ENCODE results near the gene NKTR. TPM values are rescaled to one million over a fixed set of nuclear protein-coding genes. Genes with fewer than 3 reads are reported as not detected.

NKTR gene
- total RNA-seq, 4 donors from 2014 or later: 18.0 to 112 (median 50.7) TPM

DNA sequence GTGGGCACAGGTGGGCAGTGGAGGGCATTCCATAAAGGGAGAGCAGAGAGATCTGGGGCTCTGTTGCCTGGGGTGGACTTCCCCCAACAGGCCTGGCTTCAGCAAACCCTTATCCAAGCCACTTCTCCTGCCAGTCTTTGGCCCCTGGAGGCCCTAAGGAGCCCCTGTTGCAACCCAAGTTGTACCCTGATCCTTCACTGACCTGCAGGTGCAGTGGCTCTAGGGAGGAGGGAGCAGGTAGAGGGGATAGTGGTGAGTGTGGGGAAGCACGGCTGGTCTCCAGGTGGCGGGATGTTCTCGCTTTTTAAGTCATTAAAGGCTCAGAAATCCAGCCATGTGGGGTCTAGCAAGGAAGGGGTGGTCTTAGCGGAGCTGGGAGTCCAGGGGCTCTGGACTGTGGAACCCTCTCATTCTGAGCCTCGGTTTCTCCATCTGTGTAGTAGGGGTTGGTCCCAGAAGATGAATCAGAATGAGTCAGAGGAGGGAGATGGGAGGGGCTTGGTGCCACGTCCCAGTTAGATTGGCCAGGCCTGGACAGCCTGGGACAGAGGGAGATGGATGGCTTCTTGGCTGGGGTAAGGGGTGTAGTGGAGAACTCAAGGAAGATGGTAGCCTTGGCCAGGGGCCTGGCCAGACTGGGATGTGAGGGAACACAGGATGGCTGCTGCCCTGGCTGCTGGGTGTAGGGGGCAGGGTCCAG lies 55.6 kb downstream of the NKTR start:
- Histone ChIP-seq H3K9me3 (no peaks in the 10 kb centered on the region), H3K27me3 (no peaks in the 10 kb centered on the region), H3K27ac (peak overlapping the region; percentile 39 to 96 (median 94)), H3K36me3 (peaks cover 3 to 21% (median 8%) of the 10 kb centered on the region in 3 donors), H3K4me1 (peaks cover 36 to 85% (median 53%) of the 10 kb centered on the region in 3 donors), H3K4me3 (peak overlapping the region in 1 of 4 donors; percentile 80)
- intact Hi-C loops (cut with DNase I): no loop called here
- DNase-seq: no peak
- TF ChIP-seq CTCF (IDR thresholded peaks at IDR 0.05) (no peak), POLR2A (IDR thresholded peaks at IDR 0.05) (no peak)
- WGBS, 2 donors: 57 to 72% methylated on average over 3 to 6 of the region's 6 CpGs

GRCh38 chr3:42656680-42657610 lies 56.5 kb downstream of the NKTR start:
- 49 to 88% methylated on average over 3 to 4 of the region's 9 CpGs for WGBS, 2 donors
- Histone ChIP-seq H3K9me3 (no peaks in the 10 kb centered on the region), H3K27ac (peak overlapping the region in 3 of 4 donors; percentile 94 to 96 (median 94)), H3K4me3 (no peak overlapping the region), H3K4me1 (peaks cover 33 to 77% (median 44%) of the 10 kb centered on the region in 3 donors), H3K27me3 (no peaks in the 10 kb centered on the region), H3K36me3 (peaks cover 3 to 21% (median 8%) of the 10 kb centered on the region in 3 donors)
- intact Hi-C loops (cut with DNase I): no loop called here
- no peak for DNase-seq
- TF ChIP-seq POLR2A (IDR thresholded peaks at IDR 0.05) (no peak), CTCF (IDR thresholded peaks at IDR 0.05) (no peak)

DNA sequence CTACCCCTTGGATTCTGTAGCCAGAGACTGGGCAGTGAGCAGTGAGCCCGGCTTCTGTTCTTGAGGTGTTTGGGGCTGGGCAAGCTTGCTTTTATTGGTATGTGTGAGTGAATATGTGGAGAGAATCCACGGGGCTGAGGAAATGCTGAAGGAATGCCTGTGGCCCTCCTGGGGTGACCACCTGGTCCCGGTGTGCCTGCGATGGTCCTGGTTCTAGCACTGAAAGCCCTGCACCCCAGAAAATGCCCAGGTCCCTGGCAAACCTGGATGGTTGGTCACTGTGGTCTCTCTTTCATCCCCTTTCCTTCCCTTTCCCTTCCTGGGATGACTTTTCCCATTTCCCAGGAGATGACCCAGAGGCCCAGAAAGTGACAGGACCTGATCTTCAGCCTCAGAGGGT lies 57.2 kb downstream of the NKTR start:
- no peak overlapping the region for H3K4me3 ChIP-seq
- peaks cover 25 to 70% (median 37%) of the 10 kb centered on the region in 3 donors for H3K4me1 ChIP-seq
- H3K27ac ChIP-seq: peak overlapping the region in 2 of 4 donors; percentile 9 to 94
- intact Hi-C loops (cut with DNase I): no loop called here
- H3K27me3 ChIP-seq: no peaks in the 10 kb centered on the region
- DNase-seq: no peak
- TF ChIP-seq CTCF (IDR thresholded peaks at IDR 0.05) (no peak), POLR2A (IDR thresholded peaks at IDR 0.05) (no peak)
- peaks cover 3 to 21% (median 8%) of the 10 kb centered on the region in 3 donors for H3K36me3 ChIP-seq
- H3K9me3 ChIP-seq: no peaks in the 10 kb centered on the region
- WGBS, 2 donors: 80 to 83% methylated on average over 1 to 2 of the region's 4 CpGs

DNA sequence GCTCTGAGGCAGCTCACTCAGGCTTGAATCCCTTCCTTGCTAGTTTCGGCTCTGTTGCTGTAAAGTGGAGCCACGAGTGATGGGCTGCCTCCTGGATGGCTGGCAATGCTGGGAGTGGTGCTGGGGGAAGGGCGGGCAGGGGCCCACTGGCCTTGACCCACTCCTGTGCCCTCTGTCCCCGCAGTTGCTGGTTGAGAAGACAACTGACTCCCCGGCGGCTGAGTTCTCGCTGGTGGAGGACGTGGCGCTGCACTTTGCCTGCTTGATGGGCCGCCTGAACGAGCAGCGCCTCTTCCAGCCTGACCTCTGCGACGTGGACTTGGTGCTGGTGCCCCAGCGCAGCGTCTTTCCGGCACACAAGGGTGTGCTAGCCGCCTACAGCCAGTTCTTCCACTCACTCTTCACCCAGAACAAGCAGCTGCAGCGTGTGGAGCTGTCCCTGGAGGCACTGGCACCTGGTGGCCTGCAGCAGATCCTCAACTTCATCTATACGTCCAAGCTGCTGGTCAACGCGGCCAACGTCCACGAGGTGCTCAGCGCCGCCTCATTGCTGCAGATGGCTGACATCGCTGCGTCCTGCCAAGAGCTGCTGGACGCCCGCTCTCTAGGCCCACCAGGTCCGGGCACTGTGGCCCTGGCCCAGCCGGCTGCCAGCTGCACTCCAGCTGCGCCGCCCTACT lies 57.7 kb downstream of the NKTR start:
- H3K4me1 ChIP-seq: peaks cover 20 to 64% (median 32%) of the 10 kb centered on the region in 3 donors
- 83 to 94% methylated on average over 7 to 14 of the region's 34 CpGs for WGBS, 2 donors
- no peak overlapping the region for H3K4me3 ChIP-seq
- H3K27ac ChIP-seq: peak overlapping the region in 1 of 4 donors; percentile 9
- no peak for DNase-seq
- intact Hi-C loops (cut with DNase I): no loop called here
- H3K27me3 ChIP-seq: no peaks in the 10 kb centered on the region
- H3K36me3 ChIP-seq: peaks cover 3 to 21% (median 8%) of the 10 kb centered on the region in 3 donors
- no peak for TF ChIP-seq CTCF (IDR thresholded peaks at IDR 0.05)
- TF ChIP-seq POLR2A (IDR thresholded peaks at IDR 0.05): no peak
- H3K9me3 ChIP-seq: no peaks in the 10 kb centered on the region

Data from esophagus squamous epithelium (tissue), 5 donors.